ENCODE results near the gene GYS2. TPM values are rescaled to one million over a fixed set of nuclear protein-coding genes. Genes with fewer than 3 reads are reported as not detected.

The GYS2 gene
- total RNA-seq, 4 donors from 2014 or later = 0.22 to 0.39 TPM; not detected in 2

GRCh38 chr12:21607701-21608100 lies 3.1 kb upstream of the GYS2 start:
- DNase-seq (ENCODE audit: low spot score in 2 of 2) = no peak
- H3K27ac ChIP-seq = no peak overlapping the region
- H3K36me3 ChIP-seq = no peaks in the 10 kb centered on the region
- H3K9me3 ChIP-seq = no peaks in the 10 kb centered on the region
- H3K27me3 ChIP-seq = no peaks in the 10 kb centered on the region
- 61 to 70% methylated on average over 2 of the region's 2 CpGs for WGBS, 2 donors
- H3K4me3 ChIP-seq = no peak overlapping the region
- TF ChIP-seq CTCF (IDR thresholded peaks at IDR 0.05) (peak in 1 of 5 experiments; percentile 38), EP300 (IDR thresholded peaks at IDR 0.05) (no peak), POLR2A (IDR thresholded peaks at IDR 0.05) (no peak)
- no peaks in the 10 kb centered on the region for H3K4me1 ChIP-seq

- Histone ChIP-seq H3K27me3 (no peaks in the 10 kb centered on the region), H3K9me3 (no peaks in the 10 kb centered on the region), H3K4me3 (no peak overlapping the region), H3K36me3 (no peaks in the 10 kb centered on the region), H3K27ac (no peak overlapping the region), H3K4me1 (no peaks in the 10 kb centered on the region)
- WGBS, 2 donors = 63 to 66% methylated on average over 1 of the region's 1 CpG
- TF ChIP-seq POLR2A (IDR thresholded peaks at IDR 0.05) (no peak), EP300 (IDR thresholded peaks at IDR 0.05) (no peak), CTCF (IDR thresholded peaks at IDR 0.05) (no peak)
- no peak for DNase-seq (ENCODE audit: low spot score in 2 of 2)
These were observed 1.5 kb upstream of the GYS2 start for GRCh38 chr12:21606175-21606574.

DNA sequence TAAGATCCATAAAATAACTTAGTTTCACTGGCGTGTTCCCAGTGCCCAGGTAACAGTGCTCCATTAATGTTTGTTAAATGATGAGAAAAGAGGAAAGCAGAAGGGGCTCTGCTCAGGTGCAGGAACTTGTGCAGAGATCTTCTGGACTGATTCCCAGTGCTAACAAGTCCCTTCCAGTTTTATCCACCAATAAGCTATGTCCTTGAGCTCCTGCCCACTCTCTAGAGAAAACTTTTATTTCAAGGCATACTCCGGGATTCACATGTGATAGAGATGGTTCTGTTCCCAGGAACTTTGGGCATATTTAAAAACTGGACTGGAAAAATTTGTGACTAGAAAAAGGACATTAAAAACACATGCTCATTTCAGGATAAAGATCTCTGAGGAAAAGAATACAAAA lies 1.9 kb downstream of the GYS2 start:
- no peaks in the 10 kb centered on the region for H3K9me3 ChIP-seq
- no peak overlapping the region for H3K27ac ChIP-seq
- 54 to 61% methylated on average over 2 of the region's 2 CpGs for WGBS, 2 donors
- no peak overlapping the region for H3K4me3 ChIP-seq
- H3K4me1 ChIP-seq = no peaks in the 10 kb centered on the region
- no peaks in the 10 kb centered on the region for H3K27me3 ChIP-seq
- DNase-seq (ENCODE audit: low spot score in 2 of 2) = no peak
- no peaks in the 10 kb centered on the region for H3K36me3 ChIP-seq
- TF ChIP-seq POLR2A (IDR thresholded peaks at IDR 0.05) (no peak), CTCF (IDR thresholded peaks at IDR 0.05) (no peak), EP300 (IDR thresholded peaks at IDR 0.05) (no peak)

- H3K27ac ChIP-seq = no peak overlapping the region
- H3K4me3 ChIP-seq = no peak overlapping the region
- H3K4me1 ChIP-seq = no peaks in the 10 kb centered on the region
- H3K27me3 ChIP-seq = no peaks in the 10 kb centered on the region
- WGBS, 2 donors = 63 to 69% methylated on average over 5 of the region's 5 CpGs
- DNase-seq (ENCODE audit: low spot score in 2 of 2) = no peak
- H3K9me3 ChIP-seq = no peaks in the 10 kb centered on the region
- no peaks in the 10 kb centered on the region for H3K36me3 ChIP-seq
- TF ChIP-seq EP300 (IDR thresholded peaks at IDR 0.05) (no peak), POLR2A (IDR thresholded peaks at IDR 0.05) (no peak), CTCF (IDR thresholded peaks at IDR 0.05) (no peak)
These were observed 4.5 kb downstream of the GYS2 start for GRCh38 chr12:21600196-21600595.

DNA sequence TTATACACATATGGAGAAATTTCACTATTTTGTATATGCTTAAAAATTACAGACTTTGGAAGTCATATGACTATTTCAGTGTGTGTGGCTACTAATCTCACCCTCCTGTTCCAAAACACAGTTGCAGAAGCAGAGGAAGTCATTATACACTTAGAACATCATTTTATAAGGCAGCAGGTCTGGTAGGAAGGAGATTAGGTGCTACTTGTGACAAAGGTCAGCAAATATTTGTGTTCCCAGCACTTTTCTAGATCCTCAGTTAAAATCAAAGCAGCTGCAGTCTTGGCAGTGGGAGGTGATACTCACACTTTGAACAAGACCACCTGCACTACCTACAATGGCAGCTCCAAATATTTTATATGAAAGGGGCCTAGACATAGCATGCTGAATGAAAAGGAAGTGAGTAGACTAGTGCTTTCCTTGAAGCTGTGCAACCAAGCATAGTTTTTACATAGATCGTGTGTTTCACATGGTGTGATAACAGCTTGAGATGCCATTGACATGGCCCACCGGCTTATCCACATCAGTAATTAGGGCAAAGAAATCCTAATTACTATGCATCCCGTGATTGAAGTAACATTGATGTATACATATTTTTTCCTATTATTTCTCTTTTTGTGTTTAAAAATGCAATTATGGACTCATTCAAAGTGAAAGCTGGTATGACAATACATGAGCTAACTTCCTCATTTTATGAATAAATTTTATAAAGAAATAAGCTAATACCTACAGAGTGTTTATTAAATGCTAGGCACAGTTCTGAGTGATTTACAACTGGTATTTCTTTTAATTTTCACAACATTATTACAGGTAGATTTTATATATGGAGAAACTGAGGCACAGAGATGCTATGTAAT lies 5.3 kb downstream of the GYS2 start:
- Histone ChIP-seq H3K4me3 (no peak overlapping the region), H3K27ac (no peak overlapping the region), H3K36me3 (no peaks in the 10 kb centered on the region), H3K27me3 (no peaks in the 10 kb centered on the region), H3K4me1 (no peaks in the 10 kb centered on the region), H3K9me3 (no peaks in the 10 kb centered on the region)
- no peak for TF ChIP-seq EP300 (IDR thresholded peaks at IDR 0.05)
- no peak for TF ChIP-seq CTCF (IDR thresholded peaks at IDR 0.05)
- no peak for TF ChIP-seq POLR2A (IDR thresholded peaks at IDR 0.05)
- WGBS, 2 donors = 91 to 93% methylated on average over 3 of the region's 3 CpGs
- DNase-seq (ENCODE audit: low spot score in 2 of 2) = no peak

Data from tibial nerve (tissue), 4 donors.